SIG-M5 treated with dmso at 0.1 percent for 504 hours (cell line): ENCODE measurements around the gene HERC3.

Source experiments
- DNase-seq: peaks from one replicate; lab custom pipeline; 2025; ENCODE audit not compliant: unreplicated experiment; lab: John Stamatoyannopoulos, UW

Gene HERC3

GRCh38 chr4:88744609-88745008, 152.3 kb downstream of the HERC3 start:
- no peak for DNase-seq

GRCh38 chr4:88745175-88745574, 152.9 kb downstream of the HERC3 start:
- DNase-seq: no peak

DNA sequence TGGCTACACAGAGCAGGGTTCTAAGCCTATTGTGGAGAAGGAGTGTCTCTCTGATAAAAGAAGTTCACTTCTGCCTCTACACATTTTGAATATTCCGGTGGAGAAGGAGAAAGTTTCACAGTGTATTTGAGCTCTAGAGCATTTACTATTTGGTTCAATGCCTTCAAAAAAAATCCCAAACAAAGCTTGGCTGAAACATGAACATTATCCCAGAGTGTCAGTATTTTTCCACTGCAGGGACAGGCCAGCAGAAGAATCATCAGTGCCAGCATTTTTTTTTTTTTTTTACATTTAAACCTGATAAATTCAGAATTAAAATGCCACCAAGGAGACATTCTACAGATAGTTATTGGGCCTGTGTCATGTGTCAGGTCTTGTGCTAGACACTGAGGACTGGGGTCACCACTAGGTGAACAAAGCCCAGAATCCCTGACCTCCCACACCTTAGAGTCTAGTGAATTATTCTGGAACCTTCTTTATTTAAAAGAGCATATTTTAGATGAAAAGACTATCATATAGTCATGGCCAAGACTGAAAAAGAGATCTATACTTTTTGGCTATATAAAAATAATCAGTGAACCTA, 153.4 kb downstream of the HERC3 start:
- DNase-seq: no peak

GRCh38 chr4:88746206-88746605, 153.9 kb downstream of the HERC3 start:
- DNase-seq: no peak

DNA sequence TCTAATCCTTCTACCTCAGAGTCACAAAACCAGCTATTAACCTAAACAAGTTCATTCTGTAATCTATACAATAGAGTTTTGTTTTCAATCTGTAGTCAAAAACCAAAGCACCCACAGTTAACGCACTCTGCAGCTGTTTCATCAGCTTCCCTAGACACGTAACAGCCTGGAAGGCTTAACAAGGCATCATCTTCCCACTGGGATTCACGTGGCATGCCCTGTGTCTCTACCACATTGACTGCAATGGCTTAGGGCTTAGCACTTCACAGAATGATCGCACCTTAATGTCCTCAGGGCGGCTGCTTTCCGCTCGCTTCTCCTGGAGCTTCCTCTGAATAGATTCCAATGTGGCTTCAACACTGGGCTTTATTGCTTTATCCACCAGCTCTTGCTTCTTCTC, 155.1 kb downstream of the HERC3 start:
- DNase-seq: no peak

DNA sequence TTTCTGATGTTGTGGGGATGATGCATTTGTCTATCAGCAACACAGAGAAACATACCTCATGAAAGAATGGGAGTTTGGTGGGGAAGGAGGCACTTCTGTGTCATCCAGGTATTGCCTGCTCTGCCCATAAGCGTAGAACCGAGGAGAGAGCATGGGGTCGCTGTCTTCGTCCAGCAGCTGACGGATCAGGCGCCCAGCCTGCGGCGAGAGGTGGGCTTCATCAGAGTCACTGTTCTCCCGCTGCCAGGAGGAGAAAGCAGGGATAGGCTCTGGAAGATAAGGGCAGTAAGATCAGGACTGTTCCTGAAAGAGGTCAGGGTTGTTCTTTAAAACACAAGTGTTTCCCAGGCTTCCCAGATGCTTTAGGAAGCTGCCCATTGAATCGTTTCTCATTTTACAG, 158.1 kb downstream of the HERC3 start:
- no peak for DNase-seq

DNA sequence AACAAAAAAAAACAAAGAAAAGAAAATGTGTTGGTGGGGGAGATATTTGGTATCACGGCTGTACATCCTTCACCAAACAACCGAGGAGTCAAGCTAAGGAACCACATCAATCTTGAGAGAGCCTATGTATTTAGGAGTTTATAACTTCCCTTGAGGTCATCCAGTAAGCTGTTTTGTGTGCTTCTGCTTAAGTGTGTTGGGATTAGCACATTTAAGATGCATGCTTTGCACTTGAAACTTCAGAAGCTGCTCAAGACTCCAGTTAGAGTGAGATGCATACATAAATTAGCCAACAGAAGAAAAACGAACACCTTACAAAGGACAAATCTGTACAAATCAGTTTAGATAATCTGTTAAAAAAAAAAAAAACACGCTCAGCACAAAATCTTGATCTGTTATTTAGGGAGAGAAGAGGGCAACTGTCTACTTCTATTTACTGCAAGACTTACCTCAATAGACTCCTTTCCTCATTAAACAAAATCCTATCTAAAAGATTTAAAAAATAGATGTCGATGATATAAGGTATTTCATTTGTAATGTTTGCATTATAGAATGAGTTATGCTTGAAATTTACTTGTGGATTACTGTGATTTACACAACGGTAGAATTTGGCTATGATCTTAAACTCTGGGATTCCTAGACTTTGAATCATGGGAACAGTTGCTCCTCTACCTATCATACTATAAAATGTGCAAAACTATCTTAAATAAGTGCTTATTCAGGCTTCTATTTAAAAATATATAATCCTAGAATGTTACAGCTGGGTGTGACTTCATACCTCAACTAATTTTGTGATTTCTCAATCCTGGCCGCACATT, 159.2 kb downstream of the HERC3 start:
- DNase-seq: no peak

GRCh38 chr4:88752076-88752463, 159.8 kb downstream of the HERC3 start:
- no peak for DNase-seq

DNA sequence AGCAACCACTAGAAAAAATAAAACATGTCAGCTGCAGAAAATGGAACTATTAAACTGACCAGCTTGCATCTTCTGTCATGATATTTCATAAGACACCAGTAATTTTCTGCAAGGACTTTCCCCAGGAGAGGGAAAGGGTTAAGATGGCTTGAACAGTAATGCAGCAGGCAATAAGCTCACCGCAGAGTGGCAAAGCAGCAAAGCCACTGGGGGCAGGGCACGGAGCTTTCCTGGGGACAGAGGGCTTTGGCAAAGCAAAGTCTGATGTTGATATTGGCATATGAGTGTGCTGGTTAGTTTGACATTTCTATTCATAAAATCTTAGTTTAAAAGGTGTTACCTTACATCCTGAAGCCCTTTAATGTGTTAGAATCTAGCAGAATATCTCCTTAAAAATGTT, 160.5 kb downstream of the HERC3 start:
- no peak for DNase-seq

DNA sequence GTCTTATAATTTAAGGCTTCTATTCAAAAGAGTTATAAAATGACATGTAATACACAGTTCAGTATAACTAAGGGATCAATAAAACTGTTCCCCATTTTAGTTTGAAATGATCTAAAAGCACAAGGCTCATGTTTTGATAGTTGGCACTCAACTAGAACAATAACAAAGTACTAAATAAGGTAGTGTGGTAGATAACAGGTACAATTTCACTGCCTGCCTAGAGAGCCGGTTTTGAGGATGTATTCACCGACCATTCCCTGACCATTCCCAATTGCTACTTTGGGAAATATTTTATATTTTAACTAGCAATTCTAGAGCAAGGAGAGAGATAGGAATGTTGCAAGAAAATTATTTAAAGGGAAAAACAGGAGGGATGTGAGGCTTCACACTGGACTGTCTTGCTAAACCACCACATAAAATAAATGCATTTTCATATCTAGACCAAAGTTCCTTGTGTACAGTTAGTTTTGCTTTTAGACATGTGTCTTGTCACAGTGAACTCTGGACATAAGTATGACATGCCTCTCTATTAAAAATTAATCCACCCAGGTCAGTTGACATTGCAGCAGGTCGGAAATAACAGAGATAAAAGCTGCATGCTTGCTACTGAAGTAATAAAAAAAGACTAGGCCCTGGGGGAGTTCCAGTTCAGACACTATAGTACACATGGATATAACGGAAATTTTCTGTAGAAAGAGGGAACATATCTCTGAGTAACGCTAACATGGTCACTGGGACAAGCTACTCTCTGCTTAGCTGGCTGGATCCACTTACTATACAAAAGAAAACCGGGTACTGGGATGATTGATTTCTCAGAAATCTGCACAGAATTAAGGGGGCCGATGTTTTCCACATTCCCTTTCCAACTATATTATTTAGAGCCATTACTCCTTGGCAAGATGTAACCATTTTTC, 161.6 kb downstream of the HERC3 start:
- DNase-seq: no peak

DNA sequence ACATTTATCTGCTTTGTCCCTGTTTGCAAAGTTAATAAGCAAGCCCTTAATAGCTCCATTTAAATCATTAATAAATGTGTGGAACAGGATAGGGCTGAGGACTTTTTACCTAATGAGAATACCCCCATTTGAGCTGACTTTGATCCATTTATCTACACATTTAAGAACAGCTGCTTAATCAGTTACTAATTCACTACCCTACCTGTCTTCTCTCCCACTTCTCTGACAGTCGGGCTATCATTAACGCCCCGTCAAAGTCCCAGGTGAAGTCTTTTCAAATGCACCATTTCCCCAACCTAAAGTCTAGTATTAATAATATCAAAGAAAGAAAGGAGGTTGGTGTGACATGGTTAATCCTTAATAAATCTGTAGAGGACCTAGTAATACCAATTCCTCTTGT, 162.5 kb downstream of the HERC3 start:
- DNase-seq: no peak

GRCh38 chr4:88755454-88755853, 163.2 kb downstream of the HERC3 start:
- DNase-seq: no peak

- DNase-seq: no peak
Observed at GRCh38 chr4:88756149-88756548, 163.9 kb downstream of the HERC3 start.

DNA sequence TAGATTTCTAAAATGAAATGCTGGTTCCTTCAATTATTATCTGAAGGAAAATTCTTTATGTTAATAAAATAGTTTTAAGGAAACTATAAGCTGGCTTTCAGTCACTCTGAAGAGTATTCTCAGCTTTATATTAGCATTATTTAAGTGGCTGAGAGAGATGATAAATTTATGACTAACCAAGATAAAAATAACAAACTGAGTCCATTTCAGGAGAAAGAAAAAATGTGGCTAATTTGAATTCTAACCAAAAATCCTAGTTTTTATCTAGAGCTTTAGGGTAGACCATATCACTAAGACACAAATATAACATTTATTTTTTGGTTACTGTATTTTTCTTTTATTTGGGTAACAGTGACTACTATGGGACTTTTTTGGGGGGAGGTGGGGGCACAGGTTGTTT, 164.8 kb downstream of the HERC3 start:
- no peak for DNase-seq

GRCh38 chr4:88757776-88758175, 165.5 kb downstream of the HERC3 start:
- DNase-seq: no peak
